Fibroblast of gingiva (primary cell): ENCODE measurements around the gene UBA5.
A peak's percentile ranks its signal among the peaks of the same experiment; 100 is the strongest.

Experiments
- DNase-seq: peaks from one replicate; pipeline ENCODE4 v3.0.0-alpha.2; 2011; ENCODE audit warnings: low read depth

The UBA5 gene

GRCh38 chr3:132720228-132720627 lies 60.1 kb downstream of the UBA5 start:
- no peak for DNase-seq

DNA sequence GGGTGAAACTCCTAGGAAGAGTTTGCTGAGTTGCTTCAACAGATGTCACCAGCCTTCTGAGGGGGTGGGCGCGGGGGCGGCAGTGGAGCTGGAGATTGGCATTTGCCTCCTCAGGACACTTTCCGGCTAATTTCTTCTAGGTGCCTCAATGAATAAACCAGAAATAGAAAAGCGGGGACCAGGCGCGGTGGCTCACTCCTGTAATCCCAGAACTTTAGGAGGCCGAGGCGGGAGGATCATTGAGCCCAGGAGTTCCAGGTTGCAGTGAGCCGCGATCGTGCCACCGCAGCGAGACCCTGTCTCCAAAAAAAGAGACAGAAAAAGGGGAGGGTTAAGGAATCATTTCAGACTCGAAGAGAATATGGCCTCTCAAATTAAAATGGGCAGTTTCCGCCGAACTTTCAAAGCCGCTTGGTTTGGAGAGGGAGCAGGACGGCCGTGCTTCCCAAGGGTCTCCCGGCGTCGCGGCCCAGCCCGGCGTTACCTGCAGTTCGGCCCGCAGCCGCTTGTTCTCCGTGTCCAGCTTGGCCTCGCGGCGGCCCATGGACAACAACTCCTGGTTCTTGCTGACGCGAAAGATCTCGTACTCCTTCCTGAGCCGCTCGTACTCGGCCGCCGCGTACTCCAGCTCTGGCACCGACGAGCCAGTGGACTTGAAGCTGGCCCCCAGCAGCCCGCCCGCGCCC lies 61.5 kb downstream of the UBA5 start:
- peak; percentile 54 for DNase-seq

GRCh38 chr3:132722165-132723023 lies 62.3 kb downstream of the UBA5 start, which contains the start of gene NPHP3:
Gene NPHP3, minus strand, starts transcription at chr3:132722409. Its CDS starts 54 bp downstream, at chr3:132722355.
- peak; percentile 98 for DNase-seq

- DNase-seq, result no peak
Observed at GRCh38 chr3:132723024-132723950, 63.2 kb downstream of the UBA5 start.

DNA sequence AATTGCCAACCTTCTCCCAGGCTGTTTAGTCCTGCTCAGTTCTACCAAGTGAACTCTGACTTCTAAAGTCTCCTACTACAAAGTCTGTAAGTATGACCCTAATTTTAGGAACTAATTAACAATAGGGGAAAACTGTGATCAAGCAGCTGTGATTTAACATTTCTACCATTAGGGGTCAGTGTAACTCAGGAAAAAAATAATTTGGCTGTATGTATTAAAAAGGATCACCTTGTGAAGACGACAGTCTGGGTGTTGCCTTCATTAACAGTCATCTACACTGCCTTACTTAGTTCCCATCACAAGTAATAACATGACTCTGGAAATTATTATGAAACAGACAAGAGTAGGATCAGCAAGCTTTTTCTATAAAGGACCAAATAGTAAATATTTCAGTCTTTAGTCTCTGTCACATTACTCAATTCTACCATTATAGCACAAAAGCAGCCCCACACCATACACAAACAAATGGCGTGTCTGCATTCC lies 66.3 kb downstream of the UBA5 start:
- no peak for DNase-seq
